ENCODE measurements around the gene TBC1D10B.

DNA sequence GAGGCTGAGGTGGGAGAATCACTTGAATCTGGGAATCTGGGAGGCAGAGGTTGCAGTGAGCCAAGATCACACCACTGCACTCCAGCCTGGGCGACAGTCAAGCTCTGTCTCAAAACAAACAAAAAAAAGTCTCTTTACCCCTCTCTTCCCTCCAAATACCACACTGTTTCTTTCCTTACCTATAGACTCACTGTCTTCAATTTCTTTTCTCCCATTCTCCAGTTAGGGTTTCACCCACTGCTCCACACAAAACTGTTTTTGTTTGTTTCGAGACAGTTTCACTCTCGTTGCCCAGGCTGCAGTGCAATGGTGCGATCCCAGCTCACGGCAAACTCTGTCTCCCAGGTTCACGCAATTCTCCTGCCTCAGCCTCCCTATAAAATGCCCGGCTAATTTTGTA, 9.1 kb downstream of the TBC1D10B start:
- no peak for TF ChIP-seq CTCF (IDR thresholded peaks at IDR 0.05; ENCODE audit: insufficient read depth, low read length)
- TF ChIP-seq, protein P1, sequence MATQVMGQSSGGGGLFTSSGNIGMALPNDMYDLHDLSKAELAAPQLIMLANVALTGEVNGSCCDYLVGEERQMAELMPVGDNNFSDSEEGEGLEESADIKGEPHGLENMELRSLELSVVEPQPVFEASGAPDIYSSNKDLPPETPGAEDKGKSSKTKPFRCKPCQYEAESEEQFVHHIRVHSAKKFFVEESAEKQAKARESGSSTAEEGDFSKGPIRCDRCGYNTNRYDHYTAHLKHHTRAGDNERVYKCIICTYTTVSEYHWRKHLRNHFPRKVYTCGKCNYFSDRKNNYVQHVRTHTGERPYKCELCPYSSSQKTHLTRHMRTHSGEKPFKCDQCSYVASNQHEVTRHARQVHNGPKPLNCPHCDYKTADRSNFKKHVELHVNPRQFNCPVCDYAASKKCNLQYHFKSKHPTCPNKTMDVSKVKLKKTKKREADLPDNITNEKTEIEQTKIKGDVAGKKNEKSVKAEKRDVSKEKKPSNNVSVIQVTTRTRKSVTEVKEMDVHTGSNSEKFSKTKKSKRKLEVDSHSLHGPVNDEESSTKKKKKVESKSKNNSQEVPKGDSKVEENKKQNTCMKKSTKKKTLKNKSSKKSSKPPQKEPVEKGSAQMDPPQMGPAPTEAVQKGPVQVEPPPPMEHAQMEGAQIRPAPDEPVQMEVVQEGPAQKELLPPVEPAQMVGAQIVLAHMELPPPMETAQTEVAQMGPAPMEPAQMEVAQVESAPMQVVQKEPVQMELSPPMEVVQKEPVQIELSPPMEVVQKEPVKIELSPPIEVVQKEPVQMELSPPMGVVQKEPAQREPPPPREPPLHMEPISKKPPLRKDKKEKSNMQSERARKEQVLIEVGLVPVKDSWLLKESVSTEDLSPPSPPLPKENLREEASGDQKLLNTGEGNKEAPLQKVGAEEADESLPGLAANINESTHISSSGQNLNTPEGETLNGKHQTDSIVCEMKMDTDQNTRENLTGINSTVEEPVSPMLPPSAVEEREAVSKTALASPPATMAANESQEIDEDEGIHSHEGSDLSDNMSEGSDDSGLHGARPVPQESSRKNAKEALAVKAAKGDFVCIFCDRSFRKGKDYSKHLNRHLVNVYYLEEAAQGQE (IDR thresholded peaks at IDR 0.05; ENCODE audit: insufficient replicate concordance, low read depth), result no peak
- no peak for TF ChIP-seq POLR2AphosphoS5 (IDR thresholded peaks at IDR 0.05; ENCODE audit: low read depth)
- TF ChIP-seq SPI1 (IDR thresholded peaks at IDR 0.05; ENCODE audit: borderline replicate concordance, low read depth), result no peak
- TF ChIP-seq GABPA (IDR thresholded peaks at IDR 0.05; ENCODE audit: low read depth), result no peak

All from HL-60 (cell line).